HG03280 (cell line): ENCODE data around the gene ICAM1.
"Not testable (repeated sequence)": the region's sequence is repeated elsewhere in the genome, so short reads cannot be mapped to it uniquely, and the experiment has no call there.

Experiments used
- ATAC-seq: cut with Tn5 transposase; IDR thresholded peaks from one replicate; pipeline ENCODE4 v1.9.1; 2021; ENCODE audit warnings: mild to moderate bottlenecking, moderate library complexity; ENCODE audit not compliant: unreplicated experiment

Gene ICAM1

DNA sequence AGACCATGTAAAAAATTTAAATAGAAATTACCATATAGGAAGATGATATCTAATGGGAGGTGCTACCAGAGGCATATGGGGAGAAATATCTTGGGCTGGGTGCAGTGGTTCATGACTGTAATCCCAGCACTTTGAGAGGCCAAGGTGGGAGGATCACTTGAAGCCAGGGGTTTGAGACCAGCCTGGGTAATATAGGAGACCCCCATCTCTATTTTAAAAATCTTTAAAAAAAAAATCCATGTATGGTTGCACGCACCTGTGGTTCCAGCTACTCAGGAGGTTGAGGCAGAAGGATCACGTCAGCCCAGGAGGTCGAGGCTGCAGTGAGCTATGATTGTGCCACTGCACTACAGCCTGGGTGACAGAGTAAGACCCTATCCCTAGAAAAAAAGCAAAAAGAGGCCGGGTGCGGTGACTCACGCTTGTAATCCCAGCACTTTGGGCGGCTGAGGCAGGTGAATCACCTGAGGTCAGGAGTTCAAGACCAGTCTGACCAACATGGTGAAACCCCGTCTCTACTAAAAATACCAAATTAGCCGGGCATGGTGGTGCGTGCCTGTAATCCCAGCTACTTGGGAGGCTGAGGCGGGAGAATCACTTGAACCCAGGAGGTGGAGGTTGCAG, 29.0 kb upstream of the ICAM1 start:
- ATAC-seq, result not testable (repeated sequence)

DNA sequence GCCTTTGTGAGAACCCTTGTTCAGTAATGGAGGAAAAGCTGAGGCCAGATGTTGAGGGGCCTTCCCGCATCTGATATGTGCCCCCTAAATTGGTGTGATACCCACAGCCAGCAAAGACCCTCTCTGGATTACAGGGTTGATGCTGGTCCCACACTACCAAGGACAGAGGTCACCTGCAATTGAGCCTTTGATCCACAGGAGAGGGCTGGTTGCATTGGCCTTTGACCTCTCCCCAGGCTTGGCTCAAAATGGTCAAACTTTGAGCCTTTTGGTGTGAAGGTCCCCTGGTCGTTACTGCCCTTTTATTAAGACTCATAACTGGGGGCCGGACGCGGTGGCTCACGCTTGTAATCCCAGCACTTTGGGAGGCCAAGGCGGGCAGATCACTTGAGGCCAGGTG, 27.3 kb upstream of the ICAM1 start:
- ATAC-seq, result no peak

DNA sequence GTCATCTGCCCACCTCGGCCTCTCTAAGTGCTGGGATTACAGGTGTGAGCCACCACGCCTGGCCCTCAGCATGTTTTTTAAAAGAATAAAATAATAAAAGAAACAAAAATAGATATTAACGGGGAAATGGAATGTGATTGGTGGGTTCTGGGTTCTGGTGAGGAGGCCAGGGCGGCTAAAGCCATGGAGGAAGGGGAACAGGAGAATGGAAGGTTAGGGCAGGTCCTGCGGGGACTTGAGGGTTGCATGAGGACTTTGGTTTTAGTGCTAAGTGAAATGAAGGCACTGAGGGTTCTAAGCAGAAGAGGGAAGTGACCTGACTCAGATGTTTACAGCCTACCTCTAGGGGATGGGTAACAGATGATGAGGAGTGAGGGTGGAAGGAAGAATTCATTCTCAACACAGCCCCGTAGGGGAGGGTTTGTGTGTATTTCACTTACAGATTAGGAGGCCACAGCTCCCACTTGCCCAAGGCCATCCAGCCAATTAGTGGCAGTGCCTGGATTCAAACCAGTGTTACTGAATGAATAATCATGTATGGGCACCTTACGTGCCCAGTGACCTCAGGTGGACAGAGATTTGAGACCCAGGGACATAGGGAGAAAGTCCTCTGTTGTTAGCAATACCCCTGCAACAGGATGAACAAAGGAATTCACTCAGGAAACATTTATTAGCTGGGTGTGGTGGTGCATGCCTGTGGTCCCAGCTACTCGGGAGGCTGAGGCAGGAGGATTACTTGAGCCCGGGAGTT, 25.6 kb upstream of the ICAM1 start:
- ATAC-seq, result no peak

DNA sequence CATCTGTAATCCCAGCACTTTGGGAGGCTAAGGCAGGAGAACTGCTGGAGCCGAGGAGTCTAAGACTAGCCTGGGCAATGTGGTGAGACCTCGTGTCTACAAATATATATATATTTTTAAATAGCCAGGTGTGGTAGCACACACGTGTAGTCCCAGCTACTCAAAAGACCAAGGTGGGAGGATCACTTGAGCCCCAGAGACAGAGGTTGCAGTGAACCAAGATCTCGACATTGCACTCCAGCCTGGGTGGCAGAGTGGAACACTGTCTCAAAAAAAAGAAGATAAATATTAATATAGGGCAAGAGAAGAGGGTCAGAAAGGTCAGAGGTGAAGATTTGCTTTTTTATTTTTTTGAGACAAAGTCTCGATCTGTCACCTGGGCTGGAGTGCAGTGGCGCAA, 24.4 kb upstream of the ICAM1 start:
- no peak for ATAC-seq

DNA sequence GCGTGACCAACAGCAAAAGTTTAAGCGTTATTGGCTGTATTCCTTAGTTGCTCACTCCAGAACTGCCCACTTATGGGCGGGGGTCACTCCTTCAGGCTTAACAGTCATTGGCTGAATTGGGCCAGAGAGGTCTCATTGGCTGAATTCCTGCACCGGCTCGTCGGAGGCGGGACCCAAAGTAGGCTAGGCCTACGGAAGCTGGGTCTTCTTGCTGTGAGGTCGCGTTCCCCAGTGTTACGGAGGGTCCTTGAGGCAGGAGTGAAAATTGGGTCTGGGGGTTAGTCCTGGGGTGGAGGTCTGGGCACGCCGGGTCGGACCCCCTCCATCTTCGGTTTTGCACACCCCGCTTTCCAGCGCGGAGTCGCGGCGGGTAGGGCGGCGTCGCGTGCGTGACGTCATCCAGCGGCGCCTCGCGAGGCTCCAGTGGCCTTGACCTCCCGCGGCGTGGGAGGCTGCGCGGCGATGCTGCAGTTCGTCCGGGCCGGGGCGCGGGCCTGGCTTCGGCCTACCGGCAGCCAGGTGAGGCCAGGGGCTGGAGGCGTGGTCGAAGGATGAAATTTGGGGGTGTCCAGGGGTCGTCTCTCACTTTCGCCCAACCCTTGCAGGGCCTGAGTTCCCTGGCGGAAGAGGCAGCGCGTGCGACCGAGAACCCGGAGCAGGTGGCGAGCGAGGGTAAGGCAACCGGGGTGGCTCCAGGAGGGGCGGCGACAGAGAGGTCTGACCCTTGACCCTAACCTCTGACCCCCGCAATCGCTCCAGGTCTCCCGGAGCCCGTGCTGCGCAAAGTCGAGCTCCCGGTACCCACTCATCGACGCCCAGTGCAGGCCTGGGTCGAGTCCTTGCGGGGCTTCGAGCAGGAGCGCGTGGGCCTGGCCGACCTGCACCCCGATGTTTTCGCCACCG, 18.9 kb upstream of the ICAM1 start, which contains the start of gene MRPL4:
Gene MRPL4, plus strand, starts transcription at position 423 of the 903 bp plus-strand sequence. Its CDS starts 40 bp downstream, at position 463.
- ATAC-seq, result peak; percentile 89

DNA sequence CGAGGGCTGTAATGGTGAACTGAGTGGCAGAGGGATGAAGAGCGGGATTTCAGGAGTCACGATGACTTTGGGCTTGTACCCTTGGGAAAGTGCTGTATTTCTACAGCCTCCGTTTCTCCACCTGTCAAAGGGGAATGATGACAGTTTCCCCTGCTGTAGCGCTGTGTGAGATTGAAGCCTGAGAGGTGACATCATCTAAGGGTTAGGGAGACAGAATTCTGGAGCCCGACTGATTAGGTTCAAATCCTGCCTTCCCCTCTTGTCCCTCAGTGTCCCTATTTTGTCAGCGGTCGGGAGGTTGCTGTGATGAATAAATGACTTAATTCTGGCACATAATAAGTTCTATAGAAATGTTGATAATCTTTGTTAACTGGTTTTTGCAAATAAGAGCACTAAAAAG, 18.2 kb upstream of the ICAM1 start:
- ATAC-seq, result no peak

DNA sequence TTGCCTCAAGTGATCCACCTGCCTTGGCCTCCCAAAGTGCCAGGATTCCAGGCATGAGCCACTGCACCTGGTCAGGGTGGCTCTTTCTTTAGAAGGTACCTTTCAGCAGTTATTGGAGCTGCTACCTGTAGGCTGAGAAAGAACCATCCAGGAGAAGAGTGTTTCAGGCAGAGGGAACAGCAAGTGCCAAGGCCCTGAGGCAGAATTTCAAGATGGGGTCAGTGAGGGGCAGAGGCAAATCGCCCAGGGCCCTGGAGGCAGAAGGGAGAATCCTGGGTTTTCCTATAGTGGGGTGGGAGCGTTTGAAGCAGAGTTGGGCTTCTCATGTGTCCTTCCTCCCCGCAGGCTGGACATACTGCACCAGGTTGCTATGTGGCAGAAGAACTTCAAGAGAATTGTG, 16.7 kb upstream of the ICAM1 start:
- ATAC-seq, result no peak

DNA sequence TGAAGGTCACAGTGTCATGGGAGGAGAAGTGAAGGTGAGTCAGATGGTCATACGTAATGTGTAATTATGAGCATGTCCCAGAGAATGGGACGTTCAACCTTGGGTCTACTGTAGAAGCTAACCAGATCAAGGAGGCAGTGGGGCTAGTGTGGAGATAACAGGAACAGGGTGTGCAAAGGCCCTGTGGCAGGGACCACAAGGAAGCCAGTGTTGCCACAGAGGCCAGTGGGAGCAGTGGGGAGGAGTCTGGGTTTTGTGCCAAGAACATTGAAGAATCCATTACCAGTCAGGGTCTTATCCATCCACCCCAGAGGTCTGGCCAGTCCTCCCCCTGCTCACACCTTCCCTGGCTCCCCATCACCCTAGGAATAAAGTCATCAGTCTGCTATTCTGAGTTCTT, 15.6 kb upstream of the ICAM1 start:
- ATAC-seq, result no peak

DNA sequence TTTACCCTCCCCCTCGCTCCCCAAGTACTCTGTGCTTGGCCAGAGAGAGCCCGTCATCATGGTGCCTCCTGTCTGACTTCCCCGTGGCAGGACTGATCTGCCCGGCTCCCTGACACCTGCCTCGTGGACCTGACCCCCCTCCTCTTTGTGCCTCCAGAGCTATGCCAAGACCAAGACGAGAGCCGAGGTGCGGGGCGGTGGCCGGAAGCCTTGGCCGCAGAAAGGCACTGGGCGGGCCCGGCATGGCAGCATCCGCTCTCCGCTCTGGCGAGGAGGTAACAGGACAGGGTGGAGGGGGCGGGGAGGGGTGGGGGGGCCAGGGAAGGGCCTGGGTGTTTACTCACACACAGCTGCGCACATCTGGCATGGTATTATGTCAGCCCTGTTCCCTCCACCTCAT, 14.4 kb upstream of the ICAM1 start:
- ATAC-seq, result no peak

DNA sequence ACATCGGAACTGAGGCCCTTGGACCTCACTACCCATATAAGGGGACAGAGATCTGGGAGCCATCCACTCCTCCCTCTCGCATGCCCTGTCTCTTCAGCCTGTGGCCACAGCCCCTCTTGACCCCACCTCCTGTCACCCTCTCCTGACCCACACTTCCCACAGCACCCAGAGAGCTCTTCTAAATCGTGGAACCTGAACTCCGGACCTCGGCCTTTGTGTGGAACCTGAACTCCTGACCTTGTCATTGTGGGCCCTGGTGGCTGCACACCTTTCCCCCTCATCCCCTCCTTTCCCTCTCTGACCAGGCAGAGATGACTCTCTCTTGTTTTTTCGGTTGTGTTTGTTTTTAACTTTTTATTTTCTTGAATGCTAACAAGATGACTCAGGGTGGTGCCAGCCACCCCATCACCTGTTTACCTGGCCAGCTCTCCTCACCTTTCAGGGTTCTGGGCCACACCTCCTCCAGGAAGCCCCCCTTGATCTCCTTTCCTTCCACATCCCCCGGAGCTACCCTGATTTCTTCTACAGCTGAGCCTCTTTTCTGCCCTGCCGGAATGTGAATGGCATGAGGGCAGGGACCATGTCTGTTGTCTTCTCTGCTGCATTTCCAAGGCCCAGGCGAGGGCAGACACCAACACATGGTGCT, 13.8 kb upstream of the ICAM1 start:
- no peak for ATAC-seq

DNA sequence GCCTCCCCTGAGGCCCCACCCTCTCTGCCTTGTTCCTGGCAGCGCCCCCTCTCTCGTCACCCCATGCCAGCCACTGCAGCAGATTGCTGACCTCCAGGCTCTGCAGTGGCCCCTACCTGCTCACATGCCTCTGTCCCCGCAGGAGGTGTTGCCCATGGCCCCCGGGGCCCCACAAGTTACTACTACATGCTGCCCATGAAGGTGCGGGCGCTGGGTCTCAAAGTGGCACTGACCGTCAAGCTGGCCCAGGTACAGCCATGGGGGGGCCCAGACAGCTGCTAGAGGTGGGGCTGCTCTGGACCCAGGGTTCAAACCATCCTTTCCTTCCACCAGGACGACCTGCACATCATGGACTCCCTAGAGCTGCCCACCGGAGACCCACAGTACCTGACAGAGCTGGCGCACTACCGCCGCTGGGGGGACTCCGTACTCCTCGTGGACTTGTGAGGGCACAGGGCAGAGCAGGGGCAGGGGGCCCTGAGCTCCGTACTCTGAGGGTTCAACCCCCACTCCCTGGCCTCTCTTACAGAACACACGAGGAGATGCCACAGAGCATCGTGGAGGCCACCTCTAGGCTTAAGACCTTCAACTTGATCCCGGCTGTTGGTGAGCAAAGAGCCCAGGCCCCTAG, 12.7 kb upstream of the ICAM1 start:
- no peak for ATAC-seq

DNA sequence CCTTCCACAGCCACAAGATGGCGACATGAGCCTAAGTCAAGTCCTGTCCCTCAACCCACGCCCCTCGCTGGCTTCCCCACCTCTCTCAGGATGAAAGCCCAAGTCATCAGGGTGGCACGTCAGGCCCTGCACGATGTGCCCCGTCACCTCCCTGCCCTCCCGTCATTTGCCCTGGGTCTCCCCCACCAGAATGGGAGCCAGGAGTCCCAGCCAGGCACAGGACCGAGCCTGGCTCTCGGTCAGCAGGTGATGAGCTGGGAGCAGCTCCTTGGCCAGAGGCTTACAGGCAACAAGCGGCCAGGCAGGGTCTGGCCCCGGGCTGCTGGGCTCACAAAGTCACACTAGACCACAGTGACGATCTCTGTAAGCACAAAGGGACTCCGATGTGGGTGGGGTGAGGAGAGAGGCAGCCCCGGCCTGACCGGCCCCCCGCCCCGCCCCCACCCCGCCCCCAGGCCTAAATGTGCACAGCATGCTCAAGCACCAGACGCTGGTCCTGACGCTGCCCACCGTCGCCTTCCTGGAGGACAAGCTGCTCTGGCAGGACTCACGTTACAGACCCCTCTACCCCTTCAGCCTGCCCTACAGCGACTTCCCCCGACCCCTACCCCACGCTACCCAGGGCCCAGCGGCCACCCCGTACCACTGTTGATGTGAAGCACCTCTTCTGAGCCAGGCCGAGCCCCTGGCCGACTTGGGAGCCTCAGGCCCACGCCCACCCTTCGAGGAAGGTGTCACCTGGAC, 11.6 kb upstream of the ICAM1 start:
- no peak for ATAC-seq

DNA sequence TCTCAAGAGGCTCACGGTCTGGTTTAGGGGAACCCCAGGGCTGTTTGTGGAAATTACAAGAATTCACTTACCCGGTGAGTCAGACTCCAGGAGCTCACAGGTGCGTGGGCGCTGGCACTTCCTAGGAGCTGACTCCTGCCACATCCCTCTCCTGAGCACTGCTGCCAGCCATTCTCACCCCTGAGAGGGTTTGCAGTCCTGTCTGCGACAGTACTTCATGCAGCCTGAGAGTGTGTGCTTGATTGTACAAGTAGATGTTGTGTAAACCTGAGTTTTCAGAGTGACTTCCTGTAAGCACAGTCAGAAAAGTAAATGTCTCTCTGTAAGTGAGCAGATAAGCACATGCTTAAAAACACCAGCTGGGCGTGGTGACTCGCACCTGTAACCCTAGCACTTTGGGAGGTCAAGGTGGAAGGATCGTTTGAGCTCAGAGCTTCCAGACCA, 10.8 kb upstream of the ICAM1 start:
- no peak for ATAC-seq

DNA sequence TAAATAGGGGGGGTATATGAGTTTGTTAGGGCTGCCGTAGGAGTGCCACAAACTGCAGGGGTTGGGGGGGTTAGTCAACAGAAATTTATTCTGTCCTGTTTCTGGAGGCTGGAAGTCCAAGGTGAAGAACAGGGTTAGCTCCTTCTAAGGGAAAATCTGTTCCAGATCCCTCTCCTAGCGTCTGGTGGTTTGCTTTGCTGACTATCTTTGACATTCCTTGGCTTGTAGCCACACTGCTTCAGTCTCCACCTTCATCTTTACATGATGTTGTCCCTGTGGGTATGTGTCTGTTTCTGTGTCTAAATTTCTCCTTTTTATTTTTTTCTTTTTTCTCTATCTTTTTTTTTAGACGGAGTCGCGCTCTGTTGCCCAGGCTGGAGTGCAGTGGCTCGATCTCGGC, 8.1 kb upstream of the ICAM1 start:
- no peak for ATAC-seq

DNA sequence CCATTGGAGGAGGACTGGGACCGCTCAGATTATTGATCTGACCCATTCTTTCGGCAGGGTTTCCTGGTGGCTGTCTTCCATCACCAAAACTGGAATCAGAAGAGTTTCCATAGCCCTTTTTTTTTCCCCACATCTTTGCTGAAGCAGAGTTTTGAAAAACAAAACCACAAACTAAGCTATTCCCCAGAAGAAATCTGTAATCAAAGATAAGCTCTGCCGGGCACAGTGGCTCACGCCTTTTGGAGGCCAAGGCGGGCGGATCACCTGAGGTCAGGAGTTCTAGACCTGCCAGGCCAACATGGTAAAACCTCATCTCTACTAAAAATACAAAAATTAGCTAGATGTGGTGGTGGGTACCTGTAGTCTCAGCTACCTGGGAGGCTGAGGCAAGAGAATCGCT, 4.2 kb upstream of the ICAM1 start:
- no peak for ATAC-seq

DNA sequence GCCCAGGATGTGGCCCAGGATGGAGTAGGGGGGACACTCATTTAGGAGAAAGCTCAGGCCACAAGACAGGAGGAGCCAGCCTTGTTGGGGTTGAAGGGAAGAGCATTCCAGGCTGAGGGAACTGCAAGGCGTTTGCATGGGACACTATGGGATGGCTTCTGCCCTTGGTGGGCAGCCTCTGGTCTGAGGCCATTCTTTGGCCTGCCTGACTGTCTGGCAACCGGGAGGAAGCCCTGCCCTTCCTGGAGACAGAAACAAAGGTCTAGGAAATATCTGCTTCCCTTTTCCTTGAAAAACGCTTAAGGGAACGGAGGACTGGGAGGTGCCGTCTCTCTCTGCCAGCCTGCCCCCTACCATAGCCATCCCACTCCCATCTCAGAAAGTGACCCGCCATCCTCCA, 2.8 kb upstream of the ICAM1 start:
- ATAC-seq, result no peak

DNA sequence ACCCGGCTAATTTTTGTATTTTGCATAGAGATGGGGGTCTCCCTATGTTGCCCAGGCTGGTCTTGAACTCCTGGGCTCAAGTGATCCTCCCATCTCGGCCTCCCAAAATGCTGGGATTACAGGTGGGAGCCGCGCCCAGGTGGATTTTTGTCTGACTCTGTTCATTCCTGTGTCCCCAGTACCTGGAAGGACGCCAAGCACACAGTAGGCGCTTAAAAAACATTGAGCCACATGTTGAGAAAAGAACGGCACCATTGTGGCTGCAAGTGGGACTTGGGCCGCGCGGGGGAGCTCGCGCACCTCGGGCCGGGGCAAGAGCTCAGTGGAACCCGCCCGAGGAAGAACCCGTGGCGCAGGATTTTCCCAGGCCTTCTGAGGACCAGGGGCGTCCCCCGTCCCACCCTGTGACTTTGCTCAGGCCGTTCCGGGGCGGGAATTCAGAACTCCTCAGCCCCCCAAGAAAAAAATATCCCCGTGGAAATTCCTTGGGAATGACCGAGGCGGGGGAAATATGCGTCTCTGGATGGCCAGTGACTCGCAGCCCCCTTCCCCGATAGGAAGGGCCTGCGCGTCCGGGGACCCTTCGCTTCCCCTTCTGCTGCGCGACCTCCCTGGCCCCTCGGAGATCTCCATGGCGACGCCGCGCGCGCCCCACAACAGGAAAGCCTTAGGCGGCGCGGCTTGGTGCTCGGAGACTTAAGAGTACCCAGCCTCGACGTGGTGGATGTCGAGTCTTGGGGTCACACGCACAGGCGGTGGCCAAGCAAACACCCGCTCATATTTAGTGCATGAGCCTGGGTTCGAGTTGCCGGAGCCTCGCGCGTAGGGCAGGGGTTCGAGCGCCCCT, 1.4 kb upstream of the ICAM1 start:
- peak; percentile 35 for ATAC-seq

DNA sequence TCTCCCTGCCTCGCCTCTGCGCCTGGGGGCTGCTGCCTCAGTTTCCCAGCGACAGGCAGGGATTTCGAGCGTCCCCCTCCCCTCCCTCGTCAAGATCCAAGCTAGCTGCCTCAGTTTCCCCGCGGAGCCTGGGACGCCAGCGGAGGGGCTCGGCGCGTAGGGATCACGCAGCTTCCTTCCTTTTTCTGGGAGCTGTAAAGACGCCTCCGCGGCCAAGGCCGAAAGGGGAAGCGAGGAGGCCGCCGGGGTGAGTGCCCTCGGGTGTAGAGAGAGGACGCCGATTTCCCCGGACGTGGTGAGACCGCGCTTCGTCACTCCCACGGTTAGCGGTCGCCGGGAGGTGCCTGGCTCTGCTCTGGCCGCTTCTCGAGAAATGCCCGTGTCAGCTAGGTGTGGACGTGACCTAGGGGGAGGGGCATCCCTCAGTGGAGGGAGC, 722 bp upstream of the ICAM1 start:
- ATAC-seq, result peak; percentile 32

DNA sequence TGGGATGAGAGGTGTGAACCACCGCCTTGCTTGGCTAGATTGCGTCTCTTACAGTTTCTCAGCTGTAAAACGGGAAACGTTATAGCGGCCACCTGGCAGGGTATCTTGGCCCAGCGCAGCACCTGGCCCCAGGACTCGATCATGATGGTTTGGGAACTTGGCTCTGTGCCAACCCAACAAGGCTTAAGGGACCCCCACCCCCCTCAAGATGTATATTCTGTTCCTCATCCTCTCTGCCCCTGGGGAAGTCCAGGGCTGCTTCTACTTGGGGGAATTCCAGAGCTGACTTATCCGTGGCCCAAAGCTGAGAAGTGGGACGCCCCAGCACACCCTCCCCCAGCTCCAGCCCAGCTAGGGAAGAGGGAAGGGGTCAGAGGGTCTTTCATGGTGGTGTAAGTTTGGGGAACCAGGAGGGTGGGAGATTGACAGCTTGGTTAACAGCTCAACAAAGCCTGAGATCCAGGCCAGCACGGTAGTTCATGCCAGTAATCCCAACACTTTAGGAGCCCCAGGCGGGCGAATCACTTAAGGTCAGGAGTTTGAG, 695 bp downstream of the ICAM1 start:
- ATAC-seq, result no peak
